Iris pigment epithelial cell (primary cell): ENCODE data around the gene EXO1.
"Not testable (repeated sequence)": the region's sequence is repeated elsewhere in the genome, so short reads cannot be mapped to it uniquely, and the experiment has no call there.

Experiments
- DNase-seq: peaks from one replicate; pipeline ENCODE4 v3.0.0-alpha.2; 2011; ENCODE audit warnings: low read depth

Gene EXO1

GRCh38 chr1:241836941-241837340 lies 11.1 kb upstream of the EXO1 start:
- DNase-seq = no peak

DNA sequence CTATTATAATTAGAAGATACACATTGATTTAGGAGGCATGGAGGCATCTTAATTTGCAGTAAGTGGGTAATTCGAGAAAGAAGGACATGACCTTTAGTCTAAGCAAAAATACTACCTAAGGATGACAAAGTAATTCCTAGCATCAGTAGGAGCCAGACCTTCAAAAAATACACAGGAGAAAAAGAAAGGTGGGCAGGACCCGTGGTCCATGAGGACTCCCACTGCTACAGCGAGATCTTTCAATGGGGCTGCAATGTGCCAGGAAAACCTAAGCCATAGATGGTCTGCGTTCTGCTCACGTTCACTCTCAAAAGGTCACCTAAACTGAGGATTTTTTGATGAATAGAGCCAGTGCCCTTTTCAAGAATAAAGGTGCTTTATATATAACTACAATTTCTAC lies 10.6 kb upstream of the EXO1 start:
- no peak for DNase-seq

DNA sequence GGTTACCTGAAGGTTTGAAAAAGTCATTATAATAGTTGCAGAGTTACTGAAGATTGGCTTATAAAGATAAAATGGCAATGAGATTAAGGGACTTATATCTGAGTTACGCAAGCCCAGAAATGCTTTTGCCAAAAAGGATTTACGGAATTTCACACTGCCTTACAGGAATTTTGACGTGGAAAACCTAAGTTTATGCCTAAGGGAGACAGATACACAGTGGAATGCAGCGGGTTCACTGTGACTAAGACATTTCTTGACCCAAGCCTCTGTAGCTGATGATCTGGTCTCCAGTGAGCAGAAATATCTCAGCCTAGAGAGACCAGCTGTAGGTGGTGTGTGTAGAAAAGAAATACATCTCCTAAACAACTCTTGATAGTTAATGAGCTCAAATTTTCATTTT lies 10.1 kb upstream of the EXO1 start:
- DNase-seq = peak; percentile 95

- peak; percentile 47 for DNase-seq
Observed at GRCh38 chr1:241838897-241839296, 9.1 kb upstream of the EXO1 start.

DNA sequence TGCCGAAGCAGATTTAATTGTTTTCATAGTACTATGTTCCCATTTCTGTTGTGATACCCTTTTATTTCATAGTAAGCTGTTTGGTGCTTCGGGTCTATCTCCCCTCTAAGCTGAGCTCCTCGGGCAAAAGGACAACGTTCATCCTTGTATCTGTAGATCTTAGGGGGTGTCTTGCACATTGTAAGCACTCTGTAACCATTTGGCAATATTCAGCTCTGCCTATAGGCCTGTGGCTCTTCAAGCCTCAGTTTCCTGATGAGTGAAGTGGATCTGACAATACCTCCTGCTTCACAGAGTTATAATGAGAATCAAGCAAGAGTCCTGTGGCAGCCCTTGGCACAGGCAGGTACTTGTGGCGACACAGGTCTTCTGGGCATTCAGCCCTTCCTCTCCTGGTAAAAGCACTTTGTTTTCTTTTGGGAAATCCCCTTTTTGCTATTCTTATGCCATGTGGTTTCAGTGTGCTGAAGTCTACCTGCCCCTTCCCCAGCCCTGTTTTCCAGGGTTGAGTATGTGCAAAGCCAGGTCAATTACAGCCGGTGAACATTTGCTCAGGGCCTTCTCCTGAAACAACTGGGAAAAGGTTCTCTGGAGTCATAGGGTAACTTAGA lies 8.5 kb upstream of the EXO1 start:
- no peak for DNase-seq

GRCh38 chr1:241840164-241840563 lies 7.8 kb upstream of the EXO1 start:
- no peak for DNase-seq

DNA sequence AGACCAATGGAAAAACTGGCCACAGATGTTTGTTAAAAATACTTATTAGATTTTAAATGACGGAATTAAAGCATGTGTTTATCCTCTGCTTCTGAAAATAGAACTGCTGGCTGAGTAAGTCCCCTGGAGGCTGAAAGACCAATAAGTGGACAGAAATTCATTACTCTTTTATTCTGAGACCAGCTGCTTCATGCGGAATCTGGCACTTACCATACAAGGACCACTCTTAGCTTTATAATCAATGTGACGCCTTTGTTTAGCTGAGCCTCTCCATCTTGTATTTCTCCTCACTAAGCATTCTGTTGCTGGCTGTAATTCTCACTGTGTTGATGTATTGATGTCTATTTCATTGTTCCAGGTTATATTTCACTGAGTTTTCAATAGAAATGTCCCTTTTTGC lies 6.3 kb upstream of the EXO1 start:
- DNase-seq = no peak

DNA sequence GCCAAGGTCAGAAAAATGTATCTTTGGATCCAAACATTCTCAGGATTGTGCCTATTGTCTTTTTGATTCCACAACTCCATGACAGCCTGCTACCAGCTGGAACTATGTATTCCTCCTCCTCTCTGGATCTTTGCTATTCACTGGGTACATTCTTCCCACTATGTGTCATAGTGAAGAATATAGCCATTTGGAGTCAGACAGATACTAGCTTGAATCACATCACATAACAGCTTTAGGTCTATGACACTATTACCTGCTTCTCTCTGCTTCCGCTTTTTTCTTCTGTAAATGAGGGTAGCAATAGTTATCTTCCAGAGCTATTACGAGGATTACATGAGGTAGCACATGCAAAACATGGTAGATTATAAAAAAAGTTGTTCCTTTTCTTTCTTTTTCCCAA lies 5.4 kb upstream of the EXO1 start:
- DNase-seq = peak; percentile 69

DNA sequence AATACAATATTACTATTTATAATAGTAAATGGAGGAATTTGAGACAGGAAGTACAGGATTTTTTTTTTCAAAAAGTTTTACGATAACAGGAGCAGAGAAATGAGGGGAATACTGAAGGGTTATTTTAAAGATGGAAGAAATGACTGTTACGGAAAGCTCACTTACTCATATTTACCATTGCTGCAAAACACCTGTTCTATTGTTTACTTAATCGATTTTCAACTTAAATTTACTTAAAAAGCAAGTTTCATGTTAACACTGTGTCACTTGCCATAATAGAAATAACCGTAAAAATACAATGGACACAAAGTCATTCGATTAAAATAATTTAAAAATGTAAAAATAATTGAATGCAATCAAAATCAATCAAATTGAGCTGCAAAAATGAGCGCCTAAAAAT lies 3.4 kb upstream of the EXO1 start:
- DNase-seq = no peak

- no peak for DNase-seq
Observed at GRCh38 chr1:241846375-241846774, 1.6 kb upstream of the EXO1 start.

- no peak for DNase-seq
Observed at GRCh38 chr1:241846862-241847539, 1.0 kb upstream of the EXO1 start.

DNA sequence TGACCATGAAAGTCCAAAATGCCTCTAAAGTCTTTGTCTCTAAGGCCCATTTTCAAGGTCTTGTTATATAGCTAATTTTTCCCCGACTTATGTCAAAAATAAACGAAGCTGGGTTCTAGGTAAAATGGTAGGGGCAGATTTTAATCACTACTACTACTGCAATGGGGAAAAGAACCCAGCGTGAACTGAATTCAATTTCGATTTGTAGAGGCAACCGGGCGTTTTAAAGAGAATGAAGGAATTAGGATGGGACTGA lies 536 bp upstream of the EXO1 start:
- DNase-seq = no peak

DNA sequence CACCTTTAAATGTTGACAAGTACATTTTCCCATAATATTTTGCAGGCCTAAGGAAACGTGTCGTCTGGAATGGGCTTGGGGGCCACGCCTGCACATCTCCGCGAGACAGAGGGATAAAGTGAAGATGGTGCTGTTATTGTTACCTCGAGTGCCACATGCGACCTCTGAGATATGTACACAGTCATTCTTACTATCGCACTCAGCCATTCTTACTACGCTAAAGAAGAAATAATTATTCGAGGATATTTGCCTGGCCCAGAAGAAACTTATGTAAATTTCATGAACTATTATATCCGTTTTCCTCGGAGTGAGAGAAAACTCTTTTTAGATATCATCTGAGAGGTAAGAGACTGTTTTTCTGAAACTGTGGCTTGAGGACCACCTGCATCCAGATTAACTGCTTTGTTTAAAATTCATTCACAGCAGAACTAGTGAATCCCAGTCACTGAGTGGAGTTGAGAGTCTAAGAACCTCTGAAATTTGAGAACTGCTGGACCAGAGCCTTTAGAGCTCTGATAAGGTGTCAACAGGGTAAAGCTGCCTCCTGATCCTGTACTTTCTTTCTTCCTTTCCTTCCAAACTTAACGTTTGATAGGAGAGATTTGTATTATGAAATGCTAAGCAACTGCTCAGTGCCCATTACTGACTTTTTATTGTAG lies 811 bp downstream of the EXO1 start:
- no peak for DNase-seq

DNA sequence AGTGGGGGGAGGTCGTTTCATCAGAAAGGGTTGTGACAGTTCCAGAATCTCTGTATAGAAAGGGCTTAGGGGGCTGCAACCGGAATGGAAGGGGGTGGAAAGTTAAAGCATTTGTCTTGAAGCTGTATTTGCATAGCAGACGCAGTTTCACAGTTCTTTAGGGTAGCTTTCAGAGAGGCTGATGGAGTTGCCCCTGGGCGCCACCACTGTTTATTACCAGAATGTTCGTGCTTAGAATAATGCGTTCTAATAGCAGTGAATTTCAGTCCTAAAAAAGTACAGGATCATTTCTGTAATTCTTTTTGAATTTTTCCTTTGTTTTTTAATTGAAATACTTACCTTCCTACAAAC lies 1.3 kb downstream of the EXO1 start:
- DNase-seq = no peak

DNA sequence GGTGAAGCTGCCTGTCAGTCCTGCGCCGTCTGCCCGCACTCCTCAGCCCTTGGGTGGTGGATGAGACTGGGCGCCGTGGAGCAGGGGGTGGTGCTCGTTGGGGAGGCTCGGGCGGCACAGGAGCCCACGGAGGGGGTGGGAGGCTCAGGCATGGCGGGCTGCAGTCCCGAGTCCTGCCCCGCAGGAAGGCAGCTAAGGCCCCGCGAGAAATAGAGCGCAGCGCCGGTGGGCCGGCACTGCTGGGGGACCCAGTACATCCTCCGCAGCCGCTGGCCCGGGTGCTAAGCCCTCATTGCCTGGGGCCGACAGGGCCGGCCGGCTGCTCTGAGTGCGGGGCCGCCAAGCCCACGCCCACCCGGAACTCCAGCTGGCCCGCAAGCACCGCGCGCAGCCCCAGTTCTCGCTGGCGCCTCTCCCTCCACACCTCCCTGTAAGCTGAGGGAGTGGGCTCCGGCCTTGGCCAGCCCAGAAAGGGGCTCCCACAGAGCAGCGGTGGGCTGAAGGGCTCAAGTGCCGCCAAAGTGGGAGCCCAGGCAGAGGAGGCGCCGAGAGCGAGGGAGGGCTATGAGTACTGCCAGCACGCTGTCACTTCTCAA lies 7.6 kb downstream of the EXO1 start:
- DNase-seq = not testable (repeated sequence)

- no peak for DNase-seq
Observed at GRCh38 chr1:241857131-241857530, 9.1 kb downstream of the EXO1 start.

- no peak for DNase-seq
Observed at GRCh38 chr1:241860922-241861321, 12.9 kb downstream of the EXO1 start.

- no peak for DNase-seq
Observed at GRCh38 chr1:241869022-241869421, 21.0 kb downstream of the EXO1 start.

GRCh38 chr1:241870336-241870735 lies 22.3 kb downstream of the EXO1 start:
- DNase-seq = no peak

DNA sequence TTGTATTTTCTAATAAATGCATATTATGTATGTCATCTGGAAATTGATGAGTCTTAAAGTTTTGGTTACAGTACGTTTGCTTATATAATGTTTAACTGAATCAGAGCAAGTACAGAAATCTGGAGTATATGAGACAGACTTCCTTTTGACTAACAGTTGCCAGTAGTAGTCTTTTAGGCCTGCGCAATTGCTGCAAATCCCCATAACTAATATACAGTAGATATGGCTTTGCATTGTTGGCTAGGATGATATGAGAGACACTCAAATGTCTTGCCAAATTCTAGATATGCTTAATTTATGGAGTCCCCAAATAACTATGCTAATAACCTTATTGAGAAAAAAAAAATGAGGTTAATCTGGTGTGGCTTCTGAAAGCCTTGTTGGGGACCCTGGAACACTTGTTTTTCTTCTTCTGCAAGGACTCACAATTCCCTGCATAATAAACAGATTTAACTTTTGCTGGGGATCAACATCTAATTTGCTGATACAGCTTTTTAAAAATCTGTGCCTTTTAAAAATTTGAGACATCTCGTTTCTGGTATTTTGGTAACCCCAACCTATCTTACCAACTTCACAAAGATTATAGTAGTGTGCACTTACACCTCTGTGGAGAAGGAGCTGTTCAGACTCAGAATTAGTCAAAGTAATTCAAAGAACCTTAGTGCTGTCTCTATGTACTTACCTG lies 22.9 kb downstream of the EXO1 start:
- DNase-seq = no peak

DNA sequence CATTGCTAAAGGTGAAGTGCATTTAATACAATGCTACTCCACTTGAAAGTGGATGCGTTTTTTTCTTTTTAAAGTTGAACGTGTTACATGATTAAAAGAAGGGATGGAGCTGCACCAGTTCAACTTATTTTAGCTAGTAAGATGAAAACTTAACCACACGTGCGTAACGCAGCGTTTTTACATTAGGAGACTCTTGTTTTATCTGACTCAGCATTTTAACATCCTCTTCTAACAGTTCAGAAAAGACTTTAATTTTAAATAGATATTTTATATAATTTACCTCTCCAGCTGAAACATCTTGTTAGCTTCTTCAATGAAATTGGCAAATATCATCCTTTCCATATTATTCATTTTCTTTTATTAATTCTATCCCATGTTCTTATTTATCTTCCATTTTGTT lies 33.4 kb downstream of the EXO1 start:
- DNase-seq = no peak

DNA sequence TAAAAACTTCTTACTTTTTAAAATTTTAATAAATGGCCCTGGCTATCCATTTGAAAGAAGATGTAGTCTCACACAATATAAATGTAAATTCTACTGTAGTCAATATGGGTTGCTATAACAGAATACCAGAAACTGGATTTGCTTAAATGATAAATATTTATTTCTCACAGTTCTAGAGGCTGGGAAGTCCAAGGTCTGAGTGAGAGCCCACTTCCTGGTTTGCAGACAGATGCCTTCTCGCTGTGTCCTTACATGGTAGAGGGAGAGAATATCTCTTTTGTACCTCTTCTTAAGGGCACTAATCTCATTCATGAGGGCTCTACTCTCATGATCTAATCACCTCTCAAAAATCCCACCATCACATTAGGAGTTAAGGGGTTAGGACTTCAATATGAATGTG lies 35.2 kb downstream of the EXO1 start:
- DNase-seq = no peak

DNA sequence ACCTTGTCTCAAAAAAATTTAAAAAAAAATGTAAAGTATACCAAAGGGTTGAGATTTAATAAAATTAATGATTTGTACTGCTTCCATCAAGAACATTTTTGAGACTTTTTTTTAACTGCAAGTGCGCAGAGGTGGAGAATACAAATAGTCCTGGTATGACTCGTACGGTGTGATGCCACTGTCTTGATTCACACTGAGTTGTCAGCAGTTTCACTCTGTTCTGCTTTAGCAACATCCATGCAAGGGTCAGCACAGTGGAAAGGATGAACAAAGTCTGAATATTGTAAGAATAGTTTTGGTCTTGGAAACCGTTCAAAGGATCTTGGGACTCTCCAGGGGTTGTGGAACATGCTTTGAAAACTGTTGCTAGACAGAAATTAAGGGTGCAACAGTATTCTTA lies 40.2 kb downstream of the EXO1 start:
- DNase-seq = peak; percentile 40
